CD4-positive, CD25-positive, alpha-beta regulatory T cell (primary cell): ENCODE results near the gene DNAJC22. TPM values are rescaled to one million over a fixed set of nuclear protein-coding genes. Genes with fewer than 3 reads are reported as not detected.
"Not testable (repeated sequence)": the region's sequence is repeated elsewhere in the genome, so short reads cannot be mapped to it uniquely, and the experiment has no call there.

Experiments
- ATAC-seq, 2 donors: fragments of 150-1000 bp; cut with Tn5 transposase; one replicate each; pipeline ENCODE4 v1.10.0; 2021; ENCODE audit warnings: low read depth in 2 of 2, moderate number of reproducible peaks in 2 of 2, moderate library complexity in 1 of 2
- DNase-seq, 3 donors: peaks; one replicate each; pipeline versions ENCODE4 v3.0.0 to v3.0.0-alpha.2; 2012 to 2022; ENCODE audit warnings: mixed read lengths in 1 of 3
- H3K27ac ChIP-seq: one replicate; pipeline ENCODE4 v1.7.0; 2013; ENCODE audit warnings: mild to moderate bottlenecking, low read length; ENCODE audit not compliant: insufficient read depth, poor library complexity, severe bottlenecking
- H3K27me3 ChIP-seq: one replicate; pipeline ENCODE4 v1.7.0; 2013; ENCODE audit warnings: low read length; ENCODE audit not compliant: control insufficient read depth, insufficient read depth
- H3K36me3 ChIP-seq: one replicate; pipeline ENCODE4 v1.7.0; 2013; ENCODE audit warnings: mild to moderate bottlenecking, low read length, moderate library complexity; ENCODE audit not compliant: control insufficient read depth, insufficient read depth
- H3K4me1 ChIP-seq: 2 replicates; pipeline ENCODE4 v1.7.0; 2013; ENCODE audit warnings: mild to moderate bottlenecking, low read length; ENCODE audit not compliant: insufficient read depth, control insufficient read depth, poor library complexity, severe bottlenecking
- H3K4me3 ChIP-seq: one replicate; pipeline ENCODE4 v1.7.0; 2013; ENCODE audit warnings: low read depth, mild to moderate bottlenecking, low read length, moderate library complexity
- H3K9me3 ChIP-seq, 2 experiments: 1 replicate in 1 of 2; 2 replicates in 1 of 2; pipeline ENCODE4 v1.7.0; 2013; ENCODE audit warnings: low read length in 2 of 2, mild to moderate bottlenecking in 1 of 2, moderate library complexity in 1 of 2; ENCODE audit not compliant: control insufficient read depth in 2 of 2
- H3K27ac Mint-ChIP-seq, 3 donors: one replicate each; pipeline ENCODE4 v1.8.0; 2020 to 2022; ENCODE audit warnings: mild to moderate bottlenecking in 3 of 3, mixed read lengths in 3 of 3, moderate library complexity in 2 of 3
- H3K27me3 Mint-ChIP-seq: one replicate; pipeline ENCODE4 v1.8.0; 2022; ENCODE audit warnings: mild to moderate bottlenecking, mixed read lengths
- H3K36me3 Mint-ChIP-seq: one replicate; pipeline ENCODE4 v1.8.0; 2020; ENCODE audit warnings: mixed read lengths
- H3K4me1 Mint-ChIP-seq, 4 donors: one replicate each; pipeline ENCODE4 v1.8.0; 2020 to 2022; ENCODE audit warnings: mixed read lengths in 4 of 4, mild to moderate bottlenecking in 1 of 4
- H3K4me3 Mint-ChIP-seq, 4 donors: one replicate each; pipeline ENCODE4 v1.8.0; 2020 to 2022; ENCODE audit warnings: mild to moderate bottlenecking in 4 of 4, mixed read lengths in 4 of 4, moderate library complexity in 3 of 4
- H3K9me3 Mint-ChIP-seq, 7 donors: one replicate each; pipeline ENCODE4 v1.8.0; 2020 to 2022; ENCODE audit warnings: mixed read lengths in 7 of 7, mild to moderate bottlenecking in 3 of 7, moderate library complexity in 2 of 7
- polyA plus RNA-seq, 4 donors: library from polyadenylated mRNA; unstranded; fragments of 300-500 nt; fragmentation: Illumina TruSeq; gene quantifications; one replicate each; pipeline ENCODE4 v1.2.3, GENCODE V29; 2021
- total RNA-seq: library from RNA; stranded (reverse); gene quantifications from one replicate; pipeline ENCODE4 v1.2.3, GENCODE V29; 2022

Gene DNAJC22
- total and polyA plus RNA-seq, 5 donors from 2014 or later = not detected

GRCh38 chr12:49310451-49311000 lies 36.2 kb upstream of the DNAJC22 start:
- H3K4me1 Mint-ChIP-seq, H3K4me3 Mint-ChIP-seq, H3K4me3 ChIP-seq: not testable (repeated sequence)

GRCh38 chr12:49314811-49315210 lies 31.9 kb upstream of the DNAJC22 start:
- no peak overlapping the region for H3K27ac Mint-ChIP-seq
- ATAC-seq = no peak
- peaks cover 19% of the 10 kb centered on the region for H3K27me3 Mint-ChIP-seq
- no peaks in the 10 kb centered on the region for H3K36me3 ChIP-seq
- H3K27ac ChIP-seq = no peak overlapping the region
- H3K4me3 ChIP-seq = no peak overlapping the region
- no peak for DNase-seq
- no peak overlapping the region for H3K4me3 Mint-ChIP-seq
- H3K9me3 Mint-ChIP-seq = peaks cover 0 to 2% (median 0%) of the 10 kb centered on the region in 7 donors
- no peaks in the 10 kb centered on the region for H3K4me1 Mint-ChIP-seq
- H3K9me3 ChIP-seq = no peaks in the 10 kb centered on the region
- no peaks in the 10 kb centered on the region for H3K27me3 ChIP-seq
- no peaks in the 10 kb centered on the region for H3K36me3 Mint-ChIP-seq
- no peaks in the 10 kb centered on the region for H3K4me1 ChIP-seq

More at GRCh38 chr12:49310451-49311000, 36.2 kb upstream of the DNAJC22 start:
- H3K27me3 ChIP-seq = peaks cover 13% of the 10 kb centered on the region
- H3K36me3 ChIP-seq, H3K27ac ChIP-seq, H3K4me1 ChIP-seq, ATAC-seq, H3K9me3 Mint-ChIP-seq, H3K9me3 ChIP-seq, H3K36me3 Mint-ChIP-seq, H3K27ac Mint-ChIP-seq, DNase-seq: not testable (repeated sequence)
- peaks cover 57% of the 10 kb centered on the region for H3K27me3 Mint-ChIP-seq

- H3K4me1 ChIP-seq, H3K9me3 Mint-ChIP-seq, H3K27me3 ChIP-seq, H3K4me3 Mint-ChIP-seq, H3K27me3 Mint-ChIP-seq, H3K36me3 ChIP-seq, H3K27ac ChIP-seq, H3K4me3 ChIP-seq, H3K36me3 Mint-ChIP-seq, DNase-seq, H3K27ac Mint-ChIP-seq, H3K4me1 Mint-ChIP-seq, ATAC-seq, H3K9me3 ChIP-seq: not testable (repeated sequence)
Observed at GRCh38 chr12:49317118-49317517, 29.6 kb upstream of the DNAJC22 start.

GRCh38 chr12:49320411-49321103 lies 26.1 kb upstream of the DNAJC22 start:
- H3K27me3 Mint-ChIP-seq, ATAC-seq, DNase-seq, H3K4me3 ChIP-seq, H3K9me3 ChIP-seq, H3K27ac ChIP-seq, H3K27me3 ChIP-seq, H3K36me3 Mint-ChIP-seq, H3K36me3 ChIP-seq, H3K9me3 Mint-ChIP-seq: not testable (repeated sequence)
- Mint-ChIP-seq H3K27ac (peak overlapping the region in 1 of 3 donors; percentile 12), H3K4me3 (peak overlapping the region; percentile 13 to 88 (median 62)), H3K4me1 (peaks cover 0 to 22% (median 11%) of the 10 kb centered on the region in 4 donors)
- peaks cover 18% of the 10 kb centered on the region for H3K4me1 ChIP-seq

GRCh38 chr12:49322367-49322707 lies 24.4 kb upstream of the DNAJC22 start:
- H3K36me3 Mint-ChIP-seq = no peaks in the 10 kb centered on the region
- no peaks in the 10 kb centered on the region for H3K27me3 ChIP-seq
- peak overlapping the region; percentile 69 for H3K27ac ChIP-seq
- peak overlapping the region in 2 of 3 donors; percentile 71 to 95 for H3K27ac Mint-ChIP-seq
- no peaks in the 10 kb centered on the region for H3K36me3 ChIP-seq
- ATAC-seq (no peak), DNase-seq (no peak)
- H3K9me3 ChIP-seq = no peaks in the 10 kb centered on the region
- H3K4me1 ChIP-seq = peaks cover 18% of the 10 kb centered on the region
- peak overlapping the region; percentile 77 for H3K4me3 ChIP-seq
- H3K4me1 Mint-ChIP-seq = peaks cover 0 to 22% (median 11%) of the 10 kb centered on the region in 4 donors
- H3K27me3 Mint-ChIP-seq = peaks cover 4% of the 10 kb centered on the region
- peaks cover 0 to 2% (median 0%) of the 10 kb centered on the region in 7 donors for H3K9me3 Mint-ChIP-seq
- peak overlapping the region; percentile 88 to 96 (median 93) for H3K4me3 Mint-ChIP-seq

- Histone ChIP-seq H3K27ac (peak within 1 kb of the TSS; percentile 69), H3K4me1 (peaks cover 18% of the 10 kb centered on the region), H3K4me3 (peak within 1 kb of the TSS; percentile 81), H3K9me3 (no peaks in the 10 kb centered on the region), H3K36me3 (no peaks in the 10 kb centered on the region), H3K27me3 (no peaks in the 10 kb centered on the region)
- peak; percentile 97 to 99 (median 98) for DNase-seq
- Mint-ChIP-seq H3K27me3 (peaks cover 4% of the 10 kb centered on the region), H3K4me3 (peak within 1 kb of the TSS; percentile 88 to 96 (median 93)), H3K4me1 (peaks cover 0 to 22% (median 11%) of the 10 kb centered on the region in 4 donors), H3K9me3 (peaks cover 0 to 3% (median 0%) of the 10 kb centered on the region in 7 donors), H3K36me3 (no peaks in the 10 kb centered on the region), H3K27ac (peak within 1 kb of the TSS; percentile 71 to 95 (median 92))
- ATAC-seq = peak; percentile 97 to 98
Observed at GRCh38 chr12:49322708-49323523, 23.8 kb upstream of the DNAJC22 start, which contains the start of gene TROAP. Gene TROAP, plus strand, starts transcription at chr12:49323255. Its CDS starts 354 bp downstream, at chr12:49323609.

GRCh38 chr12:49323524-49324097 lies 23.1 kb upstream of the DNAJC22 start:
- H3K9me3 ChIP-seq = no peaks in the 10 kb centered on the region
- peak overlapping the region; percentile 81 for H3K4me3 ChIP-seq
- H3K4me1 ChIP-seq = peaks cover 18% of the 10 kb centered on the region
- no peaks in the 10 kb centered on the region for H3K27me3 ChIP-seq
- peak overlapping the region; percentile 71 to 95 (median 78) for H3K27ac Mint-ChIP-seq
- H3K4me3 Mint-ChIP-seq = peak overlapping the region; percentile 88 to 96 (median 93)
- DNase-seq (no peak), ATAC-seq (no peak)
- H3K9me3 Mint-ChIP-seq = peaks cover 0 to 3% (median 0%) of the 10 kb centered on the region in 7 donors
- H3K36me3 ChIP-seq = no peaks in the 10 kb centered on the region
- no peak overlapping the region for H3K27ac ChIP-seq
- peaks cover 4% of the 10 kb centered on the region for H3K27me3 Mint-ChIP-seq
- H3K36me3 Mint-ChIP-seq = no peaks in the 10 kb centered on the region
- H3K4me1 Mint-ChIP-seq = peaks cover 0 to 22% (median 11%) of the 10 kb centered on the region in 4 donors
